Measurements from ENCODE around the gene PPP3CB. TPM values are rescaled to one million over a fixed set of nuclear protein-coding genes. Genes with fewer than 3 reads are reported as not detected.

The PPP3CB gene
- total and polyA plus RNA-seq, 2 donors (not counting 1 experiment from before 2014, with no cell fraction given): 15.9 to 51.2 TPM

- Histone ChIP-seq H3K27me3 (replicated peaks in 1 of 4; ENCODE audit: control extremely low read depth in 1 of 4, control insufficient read depth in 3 of 4, insufficient read depth in 4 of 4, low read length in 3 of 4) (no peaks in the 10 kb centered on the region), H3K27ac (ENCODE audit: low read length in 2 of 2) (no peak overlapping the region), H3K79me2 (ENCODE audit: control insufficient read depth, insufficient read depth, low read length) (no peaks in the 10 kb centered on the region), H3K36me3 (replicated peaks in 1 of 2; ENCODE audit: control extremely low read depth in 1 of 2, control insufficient read depth in 1 of 2, extremely low read depth in 1 of 2, insufficient read depth in 2 of 2, low read length in 1 of 2) (peaks cover 15 to 31% of the 10 kb centered on the region in 2 experiments), H3K4me1 (ENCODE audit: control insufficient read depth in 2 of 2, insufficient read depth in 2 of 2, low read length in 2 of 2) (no peaks in the 10 kb centered on the region), H2AFZ (ENCODE audit: insufficient read depth, low read depth, low read length, poor library complexity, severe bottlenecking) (no peak overlapping the region), H3K4me2 (replicated peaks; ENCODE audit: low read depth, low read length, poor library complexity, severe bottlenecking) (no peak overlapping the region), H3K4me3 (ENCODE audit: control extremely low read depth in 1 of 5, extremely low read depth in 1 of 5, insufficient read depth in 1 of 5, low read depth in 2 of 5, low read length in 4 of 5) (no peak overlapping the region), H3K9me3 (ENCODE audit: control extremely low read depth in 1 of 3, control insufficient read depth in 2 of 3, insufficient read depth in 1 of 3, low read length in 2 of 3) (no peaks in the 10 kb centered on the region), H4K20me1 (ENCODE audit: control insufficient read depth, insufficient read depth, low read length, poor library complexity, severe bottlenecking) (no peaks in the 10 kb centered on the region), H3K9ac (ENCODE audit: low read length) (no peak overlapping the region)
- DNase-seq (no peak), ATAC-seq (ENCODE audit: low read depth) (no peak)
- H3K27me3 Mint-ChIP-seq: no peaks in the 10 kb centered on the region
- no CpG with 5 or more reads among the region's 1 CpG for whole genome bisulfite sequencing (ENCODE audit: insufficient coverage)
- no peak overlapping the region for H3K4me3 Mint-ChIP-seq
- ChIA-PET POLR2A (no interaction called here), CTCF (no interaction called here)
- no peak overlapping the region for H3K27ac Mint-ChIP-seq
- intact Hi-C loops (cut with micrococcal nuclease): no loop called here
- no peaks in the 10 kb centered on the region for H3K4me1 Mint-ChIP-seq
- TF ChIP-seq, protein P1, sequence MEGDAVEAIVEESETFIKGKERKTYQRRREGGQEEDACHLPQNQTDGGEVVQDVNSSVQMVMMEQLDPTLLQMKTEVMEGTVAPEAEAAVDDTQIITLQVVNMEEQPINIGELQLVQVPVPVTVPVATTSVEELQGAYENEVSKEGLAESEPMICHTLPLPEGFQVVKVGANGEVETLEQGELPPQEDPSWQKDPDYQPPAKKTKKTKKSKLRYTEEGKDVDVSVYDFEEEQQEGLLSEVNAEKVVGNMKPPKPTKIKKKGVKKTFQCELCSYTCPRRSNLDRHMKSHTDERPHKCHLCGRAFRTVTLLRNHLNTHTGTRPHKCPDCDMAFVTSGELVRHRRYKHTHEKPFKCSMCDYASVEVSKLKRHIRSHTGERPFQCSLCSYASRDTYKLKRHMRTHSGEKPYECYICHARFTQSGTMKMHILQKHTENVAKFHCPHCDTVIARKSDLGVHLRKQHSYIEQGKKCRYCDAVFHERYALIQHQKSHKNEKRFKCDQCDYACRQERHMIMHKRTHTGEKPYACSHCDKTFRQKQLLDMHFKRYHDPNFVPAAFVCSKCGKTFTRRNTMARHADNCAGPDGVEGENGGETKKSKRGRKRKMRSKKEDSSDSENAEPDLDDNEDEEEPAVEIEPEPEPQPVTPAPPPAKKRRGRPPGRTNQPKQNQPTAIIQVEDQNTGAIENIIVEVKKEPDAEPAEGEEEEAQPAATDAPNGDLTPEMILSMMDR (IDR thresholded peaks at IDR 0.05): no peak
- no peak for TF ChIP-seq EZH2 (IDR thresholded peaks at IDR 0.05; ENCODE audit: borderline replicate concordance, insufficient read depth, low read depth, low read length, poor library complexity, severe bottlenecking)
- no peaks in the 10 kb centered on the region for H3K9me3 Mint-ChIP-seq (ENCODE audit: insufficient read depth)
Measured at GRCh38 chr10:73448384-73448783, 47.4 kb downstream of the PPP3CB start.

- DNase-seq: no peak
- CTCF ChIA-PET: interaction anchor here (0.5 kb wide), 1 partner anchor 351 kb away, joined by 3 read pairs; no protein-coding TSS in a partner anchor
- H4K20me1 ChIP-seq (ENCODE audit: control insufficient read depth, insufficient read depth, low read length, poor library complexity, severe bottlenecking): no peaks in the 10 kb centered on the region
- no peak overlapping the region for H3K9ac ChIP-seq (ENCODE audit: low read length)
- no peak for TF ChIP-seq EZH2 (IDR thresholded peaks at IDR 0.05; ENCODE audit: borderline replicate concordance, insufficient read depth, low read depth, low read length, poor library complexity, severe bottlenecking)
- TF ChIP-seq, protein P1 (IDR thresholded peaks at IDR 0.05): no peak
- H3K4me1 ChIP-seq (ENCODE audit: control insufficient read depth in 2 of 2, insufficient read depth in 2 of 2, low read length in 2 of 2): no peaks in the 10 kb centered on the region
- H3K27me3 ChIP-seq (replicated peaks in 1 of 4; ENCODE audit: control extremely low read depth in 1 of 4, control insufficient read depth in 3 of 4, insufficient read depth in 4 of 4, low read length in 3 of 4): no peaks in the 10 kb centered on the region
- H3K4me3 ChIP-seq (ENCODE audit: control extremely low read depth in 1 of 5, extremely low read depth in 1 of 5, insufficient read depth in 1 of 5, low read depth in 2 of 5, low read length in 4 of 5): no peak overlapping the region
- Mint-ChIP-seq H3K9me3 (ENCODE audit: insufficient read depth) (no peaks in the 10 kb centered on the region), H3K27me3 (no peaks in the 10 kb centered on the region), H3K27ac (no peak overlapping the region), H3K4me3 (no peak overlapping the region), H3K4me1 (no peaks in the 10 kb centered on the region)
- no peak overlapping the region for H3K27ac ChIP-seq (ENCODE audit: low read length in 2 of 2)
- H3K4me2 ChIP-seq (replicated peaks; ENCODE audit: low read depth, low read length, poor library complexity, severe bottlenecking): no peak overlapping the region
- H3K9me3 ChIP-seq (ENCODE audit: control extremely low read depth in 1 of 3, control insufficient read depth in 2 of 3, insufficient read depth in 1 of 3, low read length in 2 of 3): no peaks in the 10 kb centered on the region
- intact Hi-C loops (cut with micrococcal nuclease): no loop called here
- ATAC-seq (ENCODE audit: low read depth): no peak
- POLR2A ChIA-PET: no interaction called here
- no peaks in the 10 kb centered on the region for H3K79me2 ChIP-seq (ENCODE audit: control insufficient read depth, insufficient read depth, low read length)
- peaks cover 18 to 35% of the 10 kb centered on the region in 2 experiments for H3K36me3 ChIP-seq (replicated peaks in 1 of 2; ENCODE audit: control extremely low read depth in 1 of 2, control insufficient read depth in 1 of 2, extremely low read depth in 1 of 2, insufficient read depth in 2 of 2, low read length in 1 of 2)
- no peak overlapping the region for H2AFZ ChIP-seq (ENCODE audit: insufficient read depth, low read depth, low read length, poor library complexity, severe bottlenecking)
Measured at GRCh38 chr10:73446926-73447325, 48.9 kb downstream of the PPP3CB start.

Data from B cell (primary cell).